Esophagus (tissue), 2 donors: Measurements from ENCODE around the gene CCDC149. TPM values are rescaled to one million over a fixed set of nuclear protein-coding genes. Genes with fewer than 3 reads are reported as not detected.

Experiments used
- polyA plus RNA-seq, 2 donors: library from polyadenylated mRNA; stranded (reverse); fragments of 200-250 nt; gene quantifications; one replicate each; pipeline ENCODE4 v1.2.3, GENCODE V29; 2013
- donor health status: healthy with polysubstance abuse.
- donor health status: Bipolar disorder and iron deficiency.

CCDC149 gene
- polyA plus RNA-seq, 2 donors = 1.9 to 2.4 TPM

Other genes starting within 250 kb of the CCDC149 start
- 10 to 100 TPM in 1 of 2 donors, 1 to 10 TPM in 1; 5.8 to 21.1 TPM for gene SOD3, start 117.5 kb downstream of the CCDC149 start, polyA plus RNA-seq
- under 1 TPM; 0.08 to 0.27 TPM for gene LGI2, start 117.9 kb upstream of the CCDC149 start, polyA plus RNA-seq
- gene SEPSECS, start 247.4 kb upstream of the CCDC149 start, polyA plus RNA-seq = 1 to 10 TPM; 2.2 to 3.9 TPM